HG03135 (cell line): ENCODE results near the gene TNIK.
"Not testable (repeated sequence)": the region's sequence is repeated elsewhere in the genome, so short reads cannot be mapped to it uniquely, and the experiment has no call there.

Experiments used
- ATAC-seq: cut with Tn5 transposase; IDR thresholded peaks from one replicate; pipeline ENCODE4 v1.9.1; 2021; ENCODE audit warnings: mild to moderate bottlenecking, moderate library complexity; ENCODE audit not compliant: unreplicated experiment

The TNIK gene

GRCh38 chr3:171156401-171157010 lies 303.7 kb downstream of the TNIK start:
- ATAC-seq: no peak

- no peak for ATAC-seq
Measured at GRCh38 chr3:171155122-171155700, 305.0 kb downstream of the TNIK start.

GRCh38 chr3:171150945-171151344 lies 309.3 kb downstream of the TNIK start:
- no peak for ATAC-seq

- ATAC-seq: no peak
Measured at GRCh38 chr3:171149526-171150116, 310.6 kb downstream of the TNIK start.

GRCh38 chr3:171145798-171146197 lies 314.4 kb downstream of the TNIK start:
- ATAC-seq: no peak

- ATAC-seq: no peak
Measured at GRCh38 chr3:171142985-171143384, 317.2 kb downstream of the TNIK start.

- no peak for ATAC-seq
Measured at GRCh38 chr3:171140246-171140645, 320.0 kb downstream of the TNIK start.

GRCh38 chr3:171138027-171138426 lies 322.2 kb downstream of the TNIK start:
- no peak for ATAC-seq

GRCh38 chr3:171135549-171135948 lies 324.7 kb downstream of the TNIK start:
- no peak for ATAC-seq

GRCh38 chr3:171133796-171134569 lies 326.2 kb downstream of the TNIK start:
- ATAC-seq: no peak

- ATAC-seq: no peak
Measured at GRCh38 chr3:171133337-171133736, 326.9 kb downstream of the TNIK start.

GRCh38 chr3:171132873-171133272 lies 327.3 kb downstream of the TNIK start:
- no peak for ATAC-seq

GRCh38 chr3:171129827-171130226 lies 330.4 kb downstream of the TNIK start:
- no peak for ATAC-seq

GRCh38 chr3:171127611-171128010 lies 332.6 kb downstream of the TNIK start:
- no peak for ATAC-seq

- no peak for ATAC-seq
Measured at GRCh38 chr3:171126478-171127209, 333.6 kb downstream of the TNIK start.

GRCh38 chr3:171125010-171125409 lies 335.2 kb downstream of the TNIK start:
- ATAC-seq: no peak

- ATAC-seq: no peak
Measured at GRCh38 chr3:171123915-171124314, 336.3 kb downstream of the TNIK start.

GRCh38 chr3:171122861-171123260 lies 337.3 kb downstream of the TNIK start:
- no peak for ATAC-seq

GRCh38 chr3:171122240-171122639 lies 338.0 kb downstream of the TNIK start:
- no peak for ATAC-seq

- ATAC-seq: no peak
Measured at GRCh38 chr3:171121801-171122200, 338.4 kb downstream of the TNIK start.

GRCh38 chr3:171119402-171119801 lies 340.8 kb downstream of the TNIK start:
- ATAC-seq: not testable (repeated sequence)
